Fibroblast of peridontal ligament (primary cell): ENCODE results near the gene CD300A.
A peak's percentile ranks its signal among the peaks of the same experiment; 100 is the strongest.
"Not testable (repeated sequence)": the region's sequence is repeated elsewhere in the genome, so short reads cannot be mapped to it uniquely, and the experiment has no call there.

Experiments
- DNase-seq: peaks from one replicate; pipeline ENCODE4 v3.0.0-alpha.2; 2010; ENCODE audit errors: extremely low read depth

The CD300A gene

DNA sequence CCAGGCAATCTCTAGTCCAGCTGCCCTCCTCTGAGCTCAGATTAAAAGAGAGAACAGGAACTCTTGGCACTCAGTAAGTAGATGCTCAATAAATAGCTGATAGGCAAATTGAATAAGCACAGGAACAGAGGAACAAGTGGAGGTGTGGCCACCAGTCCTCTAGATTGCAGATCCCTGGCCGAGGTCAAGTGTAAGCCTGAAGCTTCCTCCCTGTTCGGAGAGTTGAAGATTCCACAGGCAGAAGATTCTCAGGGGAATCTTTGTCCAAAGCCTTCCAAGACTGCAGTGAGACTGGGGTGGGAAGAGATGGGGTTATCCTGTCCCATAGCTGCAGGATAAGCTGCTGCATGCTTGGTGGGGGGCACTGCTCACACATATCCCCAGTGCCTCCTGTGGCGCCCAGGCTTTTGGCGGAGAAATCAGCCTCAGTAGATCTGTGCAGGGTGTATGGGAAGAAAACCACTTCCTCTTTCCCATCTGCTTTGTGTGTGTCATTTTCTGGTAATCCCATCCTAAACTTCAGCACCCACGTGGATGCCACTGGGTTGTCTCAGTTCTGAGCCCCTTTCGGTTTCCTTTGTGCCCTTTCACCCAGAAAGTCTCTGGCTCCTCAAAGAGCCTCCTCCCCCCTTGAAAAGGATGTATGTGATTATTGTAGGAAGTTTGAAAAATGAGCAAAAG lies 12.1 kb downstream of the CD300A start:
- no peak for DNase-seq

DNA sequence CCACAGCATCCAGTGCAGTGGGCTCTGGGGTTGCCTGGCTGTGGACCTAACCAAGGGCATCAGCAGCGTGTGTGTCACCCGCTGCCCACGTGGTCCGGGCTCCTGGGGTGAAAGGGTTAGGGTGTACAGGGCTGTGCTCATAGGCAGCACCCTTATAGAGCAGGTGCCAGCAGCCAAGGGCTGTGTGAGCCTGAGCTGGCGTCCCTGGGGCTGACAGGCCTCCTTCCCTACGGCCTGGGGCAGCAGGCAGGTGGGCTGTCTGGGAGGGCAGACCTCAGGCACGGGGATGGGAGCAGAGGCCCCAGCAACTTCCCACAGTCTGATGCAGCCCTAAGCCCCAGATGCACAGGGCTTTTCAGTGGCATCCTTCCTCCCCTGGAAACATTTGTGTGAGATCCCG lies 13.9 kb downstream of the CD300A start:
- no peak for DNase-seq

DNA sequence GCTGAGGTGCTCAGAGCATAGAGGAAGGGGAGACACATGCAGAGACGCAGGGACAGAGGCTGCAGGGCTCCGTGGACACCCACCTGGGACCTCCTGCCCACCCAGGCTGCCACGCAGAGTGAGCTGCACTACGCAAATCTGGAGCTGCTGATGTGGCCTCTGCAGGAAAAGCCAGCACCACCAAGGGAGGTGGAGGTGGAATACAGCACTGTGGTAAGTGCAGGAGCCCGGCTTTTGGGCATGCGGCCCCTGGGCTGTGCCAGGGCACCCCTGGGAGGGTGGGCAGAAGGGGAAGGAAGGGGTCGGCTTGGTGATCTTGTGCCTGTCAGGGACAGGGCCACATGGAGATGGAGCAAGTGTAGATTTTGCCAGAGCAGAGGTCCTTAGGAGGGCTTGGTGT lies 15.2 kb downstream of the CD300A start:
- DNase-seq, result no peak

DNA sequence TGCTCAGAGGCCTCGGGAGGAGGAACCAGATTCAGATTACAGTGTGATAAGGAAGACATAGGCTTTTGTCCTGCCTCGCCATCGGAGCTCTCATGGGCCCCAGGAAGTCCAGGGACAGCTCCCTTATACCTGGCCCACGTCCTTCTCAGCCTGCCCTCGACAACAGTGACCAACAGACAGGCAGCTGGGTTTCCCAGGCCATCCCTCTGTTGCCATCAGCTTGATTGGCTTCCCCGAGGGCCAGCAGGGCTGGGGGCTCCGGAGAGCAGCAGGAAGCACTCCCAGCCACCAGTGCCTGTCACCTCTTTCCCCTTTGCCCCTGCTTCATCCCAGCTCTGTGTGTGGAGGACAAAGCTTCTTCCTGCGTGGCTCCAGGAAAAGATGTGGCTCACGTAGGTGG lies 17.6 kb downstream of the CD300A start:
- DNase-seq, result no peak

DNA sequence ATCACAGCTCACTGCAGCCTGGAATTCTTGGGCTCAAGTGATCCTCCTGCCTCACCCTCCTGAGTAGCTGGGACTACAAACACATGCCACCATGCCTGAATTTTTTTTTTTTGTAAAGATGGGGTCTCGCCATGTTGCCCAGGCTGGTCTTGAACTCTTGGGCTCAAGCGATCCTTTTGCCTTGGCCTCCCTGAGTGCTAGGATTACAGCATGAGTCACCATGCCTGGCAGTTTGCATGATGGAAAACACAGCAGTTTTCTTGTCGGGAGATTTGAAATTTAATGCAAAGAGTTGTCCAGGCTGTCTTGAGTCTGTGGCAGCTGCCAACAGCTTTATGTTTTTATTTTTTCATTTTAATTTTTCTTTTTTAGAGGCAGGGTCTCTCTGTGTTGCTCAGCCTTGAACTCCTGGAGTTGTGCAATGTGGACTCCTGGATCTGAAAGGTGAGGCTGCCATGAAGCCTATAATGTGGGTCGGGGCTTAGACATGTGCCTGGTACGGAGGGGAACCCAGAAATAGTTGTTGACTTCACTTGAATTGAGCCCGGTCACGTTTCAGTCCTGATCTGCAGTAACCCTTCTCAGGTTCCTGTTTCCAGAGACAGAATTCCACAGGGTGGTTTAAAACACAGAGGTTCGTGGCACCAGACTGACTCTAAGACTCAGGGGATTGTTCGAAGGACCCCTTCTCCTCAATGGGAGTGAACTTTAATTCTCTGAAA lies 18.7 kb downstream of the CD300A start:
- no peak for DNase-seq

DNA sequence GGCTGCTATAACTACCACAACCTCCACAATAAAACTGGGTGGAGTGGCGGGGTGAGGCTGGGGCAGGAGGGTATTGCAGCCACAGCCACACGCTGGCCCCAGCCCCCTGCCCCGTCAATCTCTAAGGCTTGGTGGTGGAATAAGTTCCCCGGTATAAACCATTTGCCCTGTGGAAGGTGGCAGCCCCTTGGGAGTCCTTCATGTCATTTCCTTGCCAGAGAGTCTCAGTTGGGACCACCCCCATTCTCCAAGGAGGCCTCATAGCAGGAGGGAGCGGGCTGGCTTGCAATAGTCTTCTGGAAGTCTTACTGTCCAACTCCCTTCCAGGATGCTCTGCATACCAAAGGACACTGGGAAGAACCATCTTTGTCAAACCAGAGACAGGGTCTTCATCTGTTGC lies 19.4 kb downstream of the CD300A start:
- no peak for DNase-seq

DNA sequence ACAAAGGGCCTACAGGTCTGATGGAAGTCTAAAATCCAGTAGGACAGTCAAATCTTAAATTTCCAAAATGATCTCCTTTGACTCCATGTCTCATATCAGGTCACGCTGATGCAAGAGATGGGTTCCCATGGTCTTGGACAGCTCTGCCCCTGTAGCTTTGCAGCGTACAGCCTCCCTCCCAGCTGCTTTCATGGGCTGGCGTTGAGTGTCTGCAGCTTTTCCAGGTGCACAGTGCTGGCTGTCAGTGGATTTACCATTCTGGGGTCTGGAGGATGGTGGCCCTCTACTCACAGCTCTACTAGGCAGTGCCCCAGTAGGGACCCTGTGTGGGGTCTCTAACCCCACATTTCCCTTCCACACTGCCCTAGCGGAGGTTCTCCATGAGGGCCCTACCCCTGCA lies 21.8 kb downstream of the CD300A start:
- not testable (repeated sequence) for DNase-seq

DNA sequence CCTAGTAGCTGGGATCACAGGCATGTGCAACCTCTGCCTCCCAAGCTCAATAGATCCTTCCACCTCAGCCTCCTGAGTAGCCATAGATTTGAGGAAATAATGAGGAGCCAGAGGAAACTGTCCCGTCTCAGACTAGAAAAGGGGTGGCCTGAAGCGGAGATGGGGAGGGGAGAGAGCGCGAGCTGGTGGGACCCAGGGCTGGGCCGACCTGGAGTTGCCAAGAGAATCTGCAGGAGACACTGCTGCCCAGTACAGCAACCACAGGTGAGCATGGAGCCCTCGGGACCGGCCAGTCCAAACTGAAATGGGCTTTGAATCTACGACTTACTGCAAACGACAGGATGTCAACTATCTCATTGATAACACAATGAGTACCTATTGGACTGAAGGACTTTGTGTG lies 24.3 kb downstream of the CD300A start:
- no peak for DNase-seq

DNA sequence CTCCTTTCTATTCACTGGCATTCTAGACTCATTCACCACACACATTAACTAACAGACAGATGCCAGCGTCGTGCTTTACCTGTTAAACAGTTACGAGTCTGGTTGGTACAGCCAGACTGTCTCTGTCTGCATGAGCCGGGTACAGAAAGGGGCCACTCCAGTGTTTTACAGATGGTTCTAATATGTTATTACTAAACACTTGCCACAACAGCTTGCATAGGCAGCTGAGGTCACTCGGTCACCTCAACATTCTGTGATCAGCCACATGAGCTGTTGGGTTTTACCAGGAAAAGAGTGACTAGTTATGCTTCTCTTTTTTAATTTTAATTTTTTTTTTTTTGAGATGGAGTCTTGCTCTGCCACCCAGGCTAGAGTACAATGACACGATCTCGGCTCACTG lies 25.2 kb downstream of the CD300A start:
- no peak for DNase-seq

DNA sequence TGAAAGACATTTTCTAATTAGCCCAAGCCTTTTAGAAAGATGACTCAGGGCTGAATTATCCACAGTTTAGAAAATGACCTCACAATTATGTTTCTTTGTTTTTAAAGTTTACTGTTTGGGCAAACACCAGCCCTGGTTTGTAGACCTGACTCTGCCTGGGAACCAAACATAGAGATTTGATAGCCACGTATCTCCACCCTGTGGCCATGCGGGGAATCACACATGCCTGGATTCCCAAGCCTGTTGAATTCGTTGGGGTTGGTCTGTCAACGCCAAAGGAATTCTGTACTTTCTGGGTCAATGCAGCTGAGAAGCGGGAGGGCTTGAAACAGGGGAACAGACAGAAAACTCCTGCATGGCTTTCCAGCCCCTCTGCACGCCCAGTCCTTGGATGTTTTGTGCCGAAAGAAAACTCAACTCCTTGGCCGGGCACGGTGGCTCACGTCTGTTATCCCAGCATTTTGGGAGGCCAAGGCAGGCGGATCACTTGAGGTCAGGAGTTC lies 26.9 kb downstream of the CD300A start:
- peak; percentile 22 for DNase-seq

DNA sequence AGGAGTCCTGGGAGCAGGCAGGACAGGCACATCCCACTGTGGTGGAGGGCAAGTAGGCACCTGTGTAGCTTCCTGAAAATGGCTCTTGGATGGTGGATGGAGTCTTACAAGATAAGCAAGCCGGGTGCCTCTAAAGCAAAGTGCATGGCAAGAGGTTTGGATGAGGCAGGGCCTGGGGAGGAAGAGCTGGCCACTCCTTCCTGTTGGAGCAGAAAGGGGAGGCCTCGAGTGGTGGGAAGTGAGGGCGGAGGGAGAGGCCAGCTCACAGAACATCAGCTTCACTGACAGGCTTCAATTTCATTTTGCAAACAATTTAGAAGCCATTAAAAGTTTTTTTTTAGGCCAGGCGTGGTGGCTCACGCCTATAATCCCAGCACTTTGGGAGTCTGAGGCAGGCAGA lies 31.0 kb downstream of the CD300A start:
- no peak for DNase-seq

DNA sequence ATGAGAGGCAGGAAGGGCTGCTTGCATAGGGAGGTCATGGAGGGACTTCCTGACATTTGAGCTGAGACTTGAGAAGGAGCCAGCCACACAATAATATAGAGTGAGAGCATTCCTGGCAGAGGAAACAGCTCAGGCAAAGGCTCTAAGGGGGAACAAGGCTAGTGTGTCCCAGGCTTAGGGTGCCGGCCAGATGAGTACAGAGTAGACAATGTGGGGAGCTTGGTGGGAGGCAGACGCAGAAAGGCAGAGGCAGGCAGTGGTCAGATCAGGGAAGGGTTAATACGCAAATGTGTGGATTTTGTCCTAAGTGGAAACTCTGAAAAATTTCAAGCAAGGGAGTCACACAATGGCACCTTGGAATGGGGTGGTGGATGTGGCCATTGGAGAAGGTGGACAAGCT lies 33.6 kb downstream of the CD300A start:
- no peak for DNase-seq

DNA sequence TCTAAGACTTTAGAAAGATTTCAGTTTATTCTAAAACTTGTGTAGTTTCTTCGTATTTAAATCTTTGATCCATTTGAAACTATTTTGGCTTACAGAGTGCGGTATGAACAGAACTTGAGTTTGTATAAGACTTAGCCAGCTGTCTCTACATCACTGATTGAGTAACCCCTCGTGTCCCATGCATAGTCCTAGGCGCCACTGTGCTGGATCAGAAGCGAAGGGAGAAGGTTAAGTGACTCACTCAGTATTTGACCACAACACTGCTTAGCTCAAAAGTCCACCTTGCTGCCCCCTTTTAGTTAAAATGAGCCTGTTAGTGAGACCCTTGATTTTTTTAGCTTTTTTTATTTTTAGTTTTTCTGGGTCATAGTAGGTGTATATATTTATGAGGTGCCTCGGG lies 36.4 kb downstream of the CD300A start:
- DNase-seq, result no peak

DNA sequence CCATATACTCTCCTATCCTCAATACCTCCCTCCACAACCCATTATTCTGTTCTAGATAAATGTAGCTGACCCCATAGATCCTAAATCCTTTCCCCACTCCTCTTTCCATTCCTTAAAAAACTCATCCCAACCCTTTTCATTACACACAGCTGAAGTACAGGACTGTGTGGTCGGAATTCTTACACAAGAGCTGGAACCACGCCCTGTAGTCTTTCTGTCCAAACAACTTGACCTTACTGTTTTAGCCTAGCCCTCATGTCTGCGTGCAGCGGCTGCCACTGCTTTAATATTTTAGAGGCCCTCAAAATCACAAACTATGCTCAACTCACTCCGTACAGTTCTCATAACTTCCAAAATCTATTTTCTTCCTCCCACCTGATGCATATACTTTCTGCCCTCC lies 37.5 kb downstream of the CD300A start:
- DNase-seq, result not testable (repeated sequence)

DNA sequence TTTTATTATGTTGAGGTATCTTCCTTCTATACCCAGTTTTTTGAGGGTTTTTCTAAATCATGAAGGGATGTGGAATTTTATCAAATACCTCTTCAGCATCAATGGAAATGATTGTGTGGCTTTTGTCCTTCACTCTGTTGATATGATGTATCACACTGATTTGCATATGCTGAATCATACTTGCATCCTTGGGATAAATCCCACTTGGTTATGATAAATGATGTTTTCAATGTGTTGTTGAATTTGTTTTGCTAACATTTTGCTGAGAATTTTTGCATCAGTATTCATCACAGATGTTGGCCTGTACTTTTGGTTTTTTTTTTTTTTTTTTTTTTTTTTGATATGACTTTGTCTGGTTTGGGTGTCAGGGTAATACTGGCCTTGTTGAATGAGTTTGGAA lies 41.7 kb downstream of the CD300A start:
- no peak for DNase-seq

DNA sequence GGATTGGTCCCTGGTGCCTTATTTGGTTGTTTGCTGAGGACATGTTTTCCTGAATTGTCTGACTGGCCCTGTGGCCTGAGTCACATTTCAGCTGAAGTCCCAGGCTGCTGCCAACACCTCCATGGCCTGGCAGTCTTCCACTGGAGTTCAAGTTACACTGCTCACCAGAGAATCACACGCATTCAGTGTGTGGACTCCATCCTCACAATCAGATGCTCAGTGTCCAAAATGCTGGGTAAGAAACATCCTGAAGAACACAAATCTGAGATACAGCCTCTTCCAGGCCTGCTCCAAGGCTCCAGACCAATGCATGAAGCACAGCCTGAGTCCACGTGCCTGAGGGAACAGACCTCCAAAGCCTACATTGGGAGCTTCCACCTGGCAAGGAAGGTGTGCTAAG lies 45.6 kb downstream of the CD300A start:
- no peak for DNase-seq

DNA sequence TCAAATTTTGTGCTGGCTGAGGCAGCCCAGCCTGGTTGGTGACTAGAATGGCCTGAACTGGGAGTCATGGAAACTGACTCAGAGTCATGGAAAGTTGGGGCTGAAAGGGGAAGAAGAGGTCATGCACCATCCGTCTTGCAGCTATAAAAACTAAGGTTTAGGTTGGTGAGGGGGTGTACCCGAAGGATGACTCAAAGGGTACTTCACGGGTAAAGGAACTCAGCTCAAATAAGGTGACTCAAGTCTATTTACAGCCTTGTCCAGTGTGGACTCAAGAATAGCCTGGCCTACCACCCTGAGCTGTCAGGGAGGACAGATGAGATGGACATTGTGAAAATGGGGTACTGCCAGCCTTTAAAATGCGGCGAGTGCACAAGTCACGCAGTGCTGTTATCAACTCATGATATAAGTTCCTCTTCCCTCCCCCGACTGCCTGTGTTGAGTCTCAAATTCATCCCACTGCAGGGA lies 46.2 kb downstream of the CD300A start:
- DNase-seq, result no peak

DNA sequence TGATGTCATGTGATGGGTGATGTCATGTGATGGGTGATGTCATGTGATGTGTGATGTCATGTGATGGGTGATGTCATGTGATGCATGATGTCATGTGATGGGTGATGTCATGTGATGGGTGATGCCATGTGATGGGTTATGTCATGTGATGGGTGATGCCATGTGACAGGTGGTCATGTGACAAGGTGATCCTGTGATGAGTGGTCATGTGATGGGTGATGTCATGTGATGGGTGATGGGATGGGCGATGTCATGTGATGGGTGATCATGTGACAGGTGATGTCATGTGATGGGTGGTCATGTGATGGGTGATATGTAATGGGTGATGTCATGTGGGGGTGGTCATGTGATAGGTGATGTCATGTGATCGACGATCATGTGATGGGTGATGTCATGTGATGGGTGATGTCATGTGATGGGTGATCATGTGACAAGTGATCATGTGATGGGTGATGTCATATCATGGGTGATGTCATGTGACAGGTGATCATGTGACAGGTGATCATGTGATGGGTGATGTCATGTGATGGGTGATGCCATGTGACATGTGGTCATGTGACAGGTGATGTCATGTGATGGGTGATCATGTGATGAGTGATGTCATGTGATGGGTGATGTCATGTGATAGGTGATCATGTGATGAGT lies 47.7 kb downstream of the CD300A start:
- DNase-seq, result peak; percentile 18

DNA sequence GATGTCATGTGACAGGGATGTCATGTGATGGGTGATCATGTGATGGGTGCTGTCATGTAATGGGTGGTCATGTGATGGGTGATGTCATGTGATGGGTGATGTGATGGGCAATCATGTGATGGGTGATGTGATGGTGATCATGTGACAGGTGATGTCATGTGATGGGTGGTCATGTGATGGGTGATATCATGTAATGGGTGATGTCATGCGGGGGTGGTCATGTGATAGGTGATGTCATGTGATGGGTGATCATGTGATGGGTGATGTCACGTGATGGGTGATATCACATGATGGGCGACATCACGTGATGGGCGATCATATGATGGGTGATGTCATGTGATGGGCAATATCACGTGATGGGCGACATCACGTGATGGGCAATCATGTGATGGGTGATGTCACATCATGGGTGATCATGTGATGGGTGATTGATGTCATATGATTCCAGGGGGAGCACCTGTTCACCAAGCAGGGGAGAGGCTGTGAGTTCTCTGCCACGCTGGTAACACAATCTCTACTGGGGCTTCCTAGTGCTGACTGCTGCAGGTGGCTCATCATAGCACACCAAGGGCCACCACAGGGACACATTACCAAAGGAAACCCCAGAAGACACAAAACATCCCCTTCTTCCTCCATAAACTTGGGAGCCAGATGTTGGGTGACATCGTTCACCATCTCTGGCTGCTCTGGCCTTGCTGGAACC lies 48.3 kb downstream of the CD300A start:
- no peak for DNase-seq

DNA sequence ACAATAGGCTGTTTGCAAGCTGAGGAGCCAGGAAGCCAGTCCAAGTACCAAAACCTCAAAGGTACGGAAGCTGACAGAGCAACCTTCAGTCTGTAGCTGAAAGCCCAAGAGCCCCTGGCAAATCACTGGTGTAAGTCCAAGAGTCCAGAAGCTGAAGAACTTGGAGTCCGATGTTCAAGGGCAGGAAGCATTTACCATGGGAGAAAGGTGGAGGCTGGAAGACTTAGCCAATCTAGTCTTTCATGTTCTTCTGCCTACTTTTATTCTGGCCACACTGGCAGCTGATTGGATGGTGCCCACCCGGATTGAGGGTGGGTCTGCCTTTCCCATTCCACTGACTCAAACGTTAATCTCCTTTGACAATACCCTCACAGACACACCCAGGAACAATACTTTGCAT lies 49.5 kb downstream of the CD300A start:
- DNase-seq, result no peak

DNA sequence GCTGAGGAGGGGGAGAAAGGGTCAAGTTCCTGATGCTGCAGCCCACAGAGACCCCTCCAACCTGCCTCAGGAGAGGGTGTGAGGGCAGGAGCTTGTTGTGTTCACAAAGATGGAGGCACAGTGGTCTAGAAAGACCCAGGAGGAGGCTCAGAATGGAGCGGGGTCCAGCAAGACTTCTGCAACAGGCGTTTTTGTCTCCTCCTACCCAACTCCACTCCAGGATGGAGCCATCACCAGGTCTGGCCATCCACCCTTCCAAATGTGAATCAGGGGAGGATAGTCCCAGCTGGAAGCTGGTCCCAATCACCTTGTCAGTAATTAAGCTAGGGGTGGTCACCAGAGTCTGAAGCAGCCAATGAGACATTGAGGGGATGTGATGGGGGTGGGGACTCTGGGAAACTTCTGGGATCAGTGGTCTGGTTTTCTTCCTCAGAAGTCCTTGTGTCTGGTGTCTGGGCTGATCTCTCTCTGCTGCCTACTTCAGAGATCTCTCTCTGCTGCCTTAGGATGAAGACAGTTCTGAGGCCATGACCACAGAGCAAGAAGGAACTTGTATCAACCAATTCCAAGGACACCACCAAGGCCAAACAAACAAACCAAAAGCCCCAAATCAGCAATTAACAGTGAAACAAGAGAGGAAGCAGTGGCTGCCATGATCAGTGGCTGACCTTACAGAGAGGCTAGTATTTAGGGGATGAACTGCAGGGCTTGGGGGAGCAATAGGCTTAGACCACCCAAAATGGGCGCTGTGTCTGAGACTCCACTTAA lies 50.3 kb downstream of the CD300A start:
- no peak for DNase-seq
